GM23338 (cell line): ENCODE measurements around the gene SNCB.

Source experiments
- CREB1 ChIP-seq: fragments of 250-450 bp; sonication (Bioruptor Pico); IDR thresholded peaks from 2 replicates; pipeline ENCODE4 v1.5.0; 2020; ENCODE audit warnings: low read depth, mild to moderate bottlenecking, moderate library complexity
- EZH2 ChIP-seq: fragments of 200-600 bp; sonication (generic); IDR thresholded peaks from one replicate; pipeline ENCODE4 v1.8.0; 2017; ENCODE audit warnings: antibody characterized with exemption, mild to moderate bottlenecking, low read depth; ENCODE audit not compliant: unreplicated experiment
- EZH2phosphoT487 ChIP-seq: fragments of 200-600 bp; sonication (generic); IDR thresholded peaks from one replicate; pipeline ENCODE4 v1.8.1; 2018; ENCODE audit warnings: antibody characterized with exemption; ENCODE audit not compliant: unreplicated experiment
- POLR2AphosphoS5 ChIP-seq: IDR thresholded peaks from 2 replicates; pipeline ENCODE4 v1.6.1; 2016; ENCODE audit warnings: antibody characterized with exemption, low read depth
- TF ChIP-seq, protein P1 (sequence below): IDR thresholded peaks from one replicate; pipeline ENCODE4 v1.6.1; 2018; ENCODE audit warnings: antibody characterized with exemption; ENCODE audit not compliant: unreplicated experiment
- TF ChIP-seq, protein P2 (sequence below), 2 experiments: fragments of 200-600 bp in 1 of 2; sonication (generic) in 1 of 2; conservative IDR thresholded peaks; 2 replicates each; pipeline versions ENCODE4 v1.5.1 to v1.6.1; 2016 to 2017; ENCODE audit warnings: antibody characterized with exemption in 2 of 2, low read depth in 2 of 2, mild to moderate bottlenecking in 2 of 2, moderate library complexity in 1 of 2

DNA sequence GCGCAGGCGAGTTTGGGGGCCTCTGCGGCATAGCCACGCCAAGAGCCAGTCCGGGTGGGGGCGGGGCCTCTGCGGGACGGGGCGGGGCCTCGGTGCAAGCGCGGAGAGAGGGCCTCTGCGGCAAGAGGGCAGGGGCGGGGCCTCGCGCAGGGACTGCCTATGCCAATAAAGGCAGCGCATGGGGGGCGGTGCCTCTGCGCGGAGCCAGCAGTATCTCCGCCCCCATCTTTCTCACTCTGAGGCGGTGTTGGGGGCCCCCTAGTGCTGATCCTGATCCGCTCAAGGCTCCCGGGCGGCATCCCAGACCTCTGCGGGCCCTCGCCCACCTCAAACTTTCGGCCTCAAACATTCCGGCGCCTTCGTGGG lies 11.1 kb downstream of the SNCB start:
- TF ChIP-seq, protein P1, sequence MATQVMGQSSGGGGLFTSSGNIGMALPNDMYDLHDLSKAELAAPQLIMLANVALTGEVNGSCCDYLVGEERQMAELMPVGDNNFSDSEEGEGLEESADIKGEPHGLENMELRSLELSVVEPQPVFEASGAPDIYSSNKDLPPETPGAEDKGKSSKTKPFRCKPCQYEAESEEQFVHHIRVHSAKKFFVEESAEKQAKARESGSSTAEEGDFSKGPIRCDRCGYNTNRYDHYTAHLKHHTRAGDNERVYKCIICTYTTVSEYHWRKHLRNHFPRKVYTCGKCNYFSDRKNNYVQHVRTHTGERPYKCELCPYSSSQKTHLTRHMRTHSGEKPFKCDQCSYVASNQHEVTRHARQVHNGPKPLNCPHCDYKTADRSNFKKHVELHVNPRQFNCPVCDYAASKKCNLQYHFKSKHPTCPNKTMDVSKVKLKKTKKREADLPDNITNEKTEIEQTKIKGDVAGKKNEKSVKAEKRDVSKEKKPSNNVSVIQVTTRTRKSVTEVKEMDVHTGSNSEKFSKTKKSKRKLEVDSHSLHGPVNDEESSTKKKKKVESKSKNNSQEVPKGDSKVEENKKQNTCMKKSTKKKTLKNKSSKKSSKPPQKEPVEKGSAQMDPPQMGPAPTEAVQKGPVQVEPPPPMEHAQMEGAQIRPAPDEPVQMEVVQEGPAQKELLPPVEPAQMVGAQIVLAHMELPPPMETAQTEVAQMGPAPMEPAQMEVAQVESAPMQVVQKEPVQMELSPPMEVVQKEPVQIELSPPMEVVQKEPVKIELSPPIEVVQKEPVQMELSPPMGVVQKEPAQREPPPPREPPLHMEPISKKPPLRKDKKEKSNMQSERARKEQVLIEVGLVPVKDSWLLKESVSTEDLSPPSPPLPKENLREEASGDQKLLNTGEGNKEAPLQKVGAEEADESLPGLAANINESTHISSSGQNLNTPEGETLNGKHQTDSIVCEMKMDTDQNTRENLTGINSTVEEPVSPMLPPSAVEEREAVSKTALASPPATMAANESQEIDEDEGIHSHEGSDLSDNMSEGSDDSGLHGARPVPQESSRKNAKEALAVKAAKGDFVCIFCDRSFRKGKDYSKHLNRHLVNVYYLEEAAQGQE = no peak
- TF ChIP-seq, protein P2, sequence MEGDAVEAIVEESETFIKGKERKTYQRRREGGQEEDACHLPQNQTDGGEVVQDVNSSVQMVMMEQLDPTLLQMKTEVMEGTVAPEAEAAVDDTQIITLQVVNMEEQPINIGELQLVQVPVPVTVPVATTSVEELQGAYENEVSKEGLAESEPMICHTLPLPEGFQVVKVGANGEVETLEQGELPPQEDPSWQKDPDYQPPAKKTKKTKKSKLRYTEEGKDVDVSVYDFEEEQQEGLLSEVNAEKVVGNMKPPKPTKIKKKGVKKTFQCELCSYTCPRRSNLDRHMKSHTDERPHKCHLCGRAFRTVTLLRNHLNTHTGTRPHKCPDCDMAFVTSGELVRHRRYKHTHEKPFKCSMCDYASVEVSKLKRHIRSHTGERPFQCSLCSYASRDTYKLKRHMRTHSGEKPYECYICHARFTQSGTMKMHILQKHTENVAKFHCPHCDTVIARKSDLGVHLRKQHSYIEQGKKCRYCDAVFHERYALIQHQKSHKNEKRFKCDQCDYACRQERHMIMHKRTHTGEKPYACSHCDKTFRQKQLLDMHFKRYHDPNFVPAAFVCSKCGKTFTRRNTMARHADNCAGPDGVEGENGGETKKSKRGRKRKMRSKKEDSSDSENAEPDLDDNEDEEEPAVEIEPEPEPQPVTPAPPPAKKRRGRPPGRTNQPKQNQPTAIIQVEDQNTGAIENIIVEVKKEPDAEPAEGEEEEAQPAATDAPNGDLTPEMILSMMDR (conservative IDR thresholded peaks at IDR 0.05; ENCODE audit: low read depth in 2 of 2) = peak; percentile 54 to 74
- TF ChIP-seq EZH2phosphoT487 (no peak), EZH2 (no peak), CREB1 (CRISPR knock-in tag) (peak; percentile 30; the same call in 1 of the 2 replicates), POLR2AphosphoS5 (no peak)
